Measurements from ENCODE around the gene SYNDIG1. TPM values are rescaled to one million over a fixed set of nuclear protein-coding genes. Genes with fewer than 3 reads are reported as not detected.

SYNDIG1 gene
- total RNA-seq, 2 donors from 2014 or later: 0.78 TPM; not detected in 1

DNA sequence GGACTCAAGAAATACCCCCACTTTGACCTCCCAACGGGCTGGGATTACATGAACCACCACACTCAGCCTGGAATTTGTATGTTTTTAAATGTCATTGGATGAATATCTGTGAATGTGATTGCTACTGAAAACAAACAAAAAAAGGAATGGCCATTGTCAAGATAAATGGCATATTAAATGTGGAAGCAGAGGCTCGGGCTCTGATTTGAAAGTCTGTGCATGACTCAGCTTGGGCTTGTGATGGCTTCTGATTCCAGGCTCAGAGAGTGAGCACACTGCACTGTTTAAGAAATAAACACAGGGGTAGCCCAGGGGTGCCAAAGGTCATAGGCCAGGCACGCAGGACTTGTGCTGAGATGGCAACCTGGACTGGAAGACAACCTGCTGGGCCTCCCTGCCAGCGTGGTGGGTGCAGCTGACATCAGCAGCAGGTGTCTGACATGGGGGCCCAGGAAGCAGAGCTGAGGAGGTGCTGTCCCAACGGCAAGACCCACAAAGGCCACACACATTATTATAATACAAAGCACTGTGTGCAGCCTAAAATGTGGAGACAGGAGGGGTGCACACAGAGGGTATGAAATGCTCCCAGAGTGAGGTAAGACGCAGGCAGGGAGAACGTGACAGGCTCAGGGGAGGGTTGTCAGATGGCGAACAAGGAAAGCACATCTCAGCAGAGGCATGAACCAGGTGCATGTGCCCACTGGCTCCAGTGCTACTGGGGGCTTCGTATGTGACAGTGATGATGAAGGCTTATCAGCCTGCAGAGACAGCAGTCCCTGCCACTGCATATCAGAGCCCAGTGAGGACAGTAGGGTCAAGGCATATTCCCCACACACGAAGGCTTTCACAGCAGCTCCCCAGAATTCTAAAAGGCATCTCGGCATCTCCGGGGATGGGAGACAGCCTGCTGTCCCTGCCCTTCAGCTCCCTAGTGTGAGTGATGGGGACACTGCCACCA lies 169.4 kb downstream of the SYNDIG1 start:
- Histone ChIP-seq H3K4me1 (no peaks in the 10 kb centered on the region), H3K4me3 (no peak overlapping the region), H3K9me3 (no peaks in the 10 kb centered on the region), H3K36me3 (replicated peaks in 1 of 2; ENCODE audit: insufficient read depth in 1 of 2, low read depth in 2 of 2) (no peaks in the 10 kb centered on the region), H3K27ac (no peak overlapping the region), H3K27me3 (no peaks in the 10 kb centered on the region)
- no peak for TF ChIP-seq POLR2A (IDR thresholded peaks at IDR 0.05)
- TF ChIP-seq, protein P1, sequence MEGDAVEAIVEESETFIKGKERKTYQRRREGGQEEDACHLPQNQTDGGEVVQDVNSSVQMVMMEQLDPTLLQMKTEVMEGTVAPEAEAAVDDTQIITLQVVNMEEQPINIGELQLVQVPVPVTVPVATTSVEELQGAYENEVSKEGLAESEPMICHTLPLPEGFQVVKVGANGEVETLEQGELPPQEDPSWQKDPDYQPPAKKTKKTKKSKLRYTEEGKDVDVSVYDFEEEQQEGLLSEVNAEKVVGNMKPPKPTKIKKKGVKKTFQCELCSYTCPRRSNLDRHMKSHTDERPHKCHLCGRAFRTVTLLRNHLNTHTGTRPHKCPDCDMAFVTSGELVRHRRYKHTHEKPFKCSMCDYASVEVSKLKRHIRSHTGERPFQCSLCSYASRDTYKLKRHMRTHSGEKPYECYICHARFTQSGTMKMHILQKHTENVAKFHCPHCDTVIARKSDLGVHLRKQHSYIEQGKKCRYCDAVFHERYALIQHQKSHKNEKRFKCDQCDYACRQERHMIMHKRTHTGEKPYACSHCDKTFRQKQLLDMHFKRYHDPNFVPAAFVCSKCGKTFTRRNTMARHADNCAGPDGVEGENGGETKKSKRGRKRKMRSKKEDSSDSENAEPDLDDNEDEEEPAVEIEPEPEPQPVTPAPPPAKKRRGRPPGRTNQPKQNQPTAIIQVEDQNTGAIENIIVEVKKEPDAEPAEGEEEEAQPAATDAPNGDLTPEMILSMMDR (IDR thresholded peaks at IDR 0.05): no peak
- ATAC-seq (no peak), DNase-seq (no peak)
- 60 to 70% methylated on average over 12 of the region's 12 CpGs for WGBS, 2 donors
- intact Hi-C loops (cut with DNase I): loop anchor here (10.0 kb wide), 1 partner anchor 66 kb away; no protein-coding TSS in a partner anchor

DNA sequence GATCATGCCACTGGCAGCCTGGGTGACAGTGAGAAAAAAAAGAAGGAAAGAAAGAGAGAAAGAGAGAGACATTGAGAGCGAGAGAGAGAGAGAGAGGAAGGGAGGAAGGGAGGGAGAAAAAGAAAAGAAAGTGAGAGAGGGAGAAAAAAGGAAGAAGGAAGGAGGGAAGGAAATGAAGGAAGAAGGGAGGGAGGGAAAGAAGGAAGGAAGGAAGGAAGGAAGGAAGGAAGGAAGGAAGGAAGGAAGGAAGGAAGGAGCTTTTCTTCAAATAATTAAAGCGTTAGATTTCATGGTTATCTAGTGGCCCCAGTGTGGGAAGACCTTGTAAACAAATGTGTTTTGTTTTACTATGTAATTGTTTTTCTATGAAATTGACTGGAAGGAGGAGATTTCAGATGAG lies 170.8 kb downstream of the SYNDIG1 start:
- DNase-seq: no peak
- 78 to 79% methylated on average over 2 of the region's 2 CpGs for WGBS, 2 donors
- no peaks in the 10 kb centered on the region for H3K4me1 ChIP-seq
- H3K36me3 ChIP-seq (replicated peaks in 1 of 2; ENCODE audit: insufficient read depth in 1 of 2, low read depth in 2 of 2): no peaks in the 10 kb centered on the region
- no peaks in the 10 kb centered on the region for H3K9me3 ChIP-seq
- no peak overlapping the region for H3K27ac ChIP-seq
- H3K4me3 ChIP-seq: no peak overlapping the region
- intact Hi-C loops (cut with DNase I): no loop called here
- no peak for TF ChIP-seq POLR2A (IDR thresholded peaks at IDR 0.05)
- TF ChIP-seq, protein P1 (IDR thresholded peaks at IDR 0.05): no peak
- H3K27me3 ChIP-seq: no peaks in the 10 kb centered on the region
- no peak for ATAC-seq

DNA sequence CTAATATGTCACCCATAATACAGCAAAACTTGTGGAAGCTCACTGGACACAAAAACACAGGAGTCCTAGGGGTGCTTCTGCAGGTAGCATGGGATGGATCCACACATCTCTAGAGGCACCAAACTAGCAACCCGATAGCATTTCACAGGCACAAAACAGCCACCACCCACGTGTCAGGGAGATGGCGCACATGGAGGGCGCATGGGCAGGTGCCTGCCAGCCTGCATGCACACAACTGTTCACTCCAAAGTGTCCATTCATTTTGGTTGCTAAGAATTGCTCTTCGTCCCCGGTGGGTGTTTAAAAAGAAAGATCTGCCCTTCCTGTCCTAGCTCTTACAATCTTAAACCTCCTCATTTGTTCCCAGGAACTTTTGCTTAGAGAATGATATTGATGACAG lies 171.3 kb downstream of the SYNDIG1 start:
- Histone ChIP-seq H3K4me1 (no peaks in the 10 kb centered on the region), H3K4me3 (no peak overlapping the region), H3K27ac (no peak overlapping the region), H3K36me3 (replicated peaks in 1 of 2; ENCODE audit: insufficient read depth in 1 of 2, low read depth in 2 of 2) (no peaks in the 10 kb centered on the region), H3K9me3 (no peaks in the 10 kb centered on the region), H3K27me3 (no peaks in the 10 kb centered on the region)
- ATAC-seq (no peak), DNase-seq (no peak)
- TF ChIP-seq, protein P1 (IDR thresholded peaks at IDR 0.05): no peak
- no peak for TF ChIP-seq POLR2A (IDR thresholded peaks at IDR 0.05)
- intact Hi-C loops (cut with DNase I): no loop called here
- 79 to 83% methylated on average over 6 of the region's 6 CpGs for WGBS, 2 donors

DNA sequence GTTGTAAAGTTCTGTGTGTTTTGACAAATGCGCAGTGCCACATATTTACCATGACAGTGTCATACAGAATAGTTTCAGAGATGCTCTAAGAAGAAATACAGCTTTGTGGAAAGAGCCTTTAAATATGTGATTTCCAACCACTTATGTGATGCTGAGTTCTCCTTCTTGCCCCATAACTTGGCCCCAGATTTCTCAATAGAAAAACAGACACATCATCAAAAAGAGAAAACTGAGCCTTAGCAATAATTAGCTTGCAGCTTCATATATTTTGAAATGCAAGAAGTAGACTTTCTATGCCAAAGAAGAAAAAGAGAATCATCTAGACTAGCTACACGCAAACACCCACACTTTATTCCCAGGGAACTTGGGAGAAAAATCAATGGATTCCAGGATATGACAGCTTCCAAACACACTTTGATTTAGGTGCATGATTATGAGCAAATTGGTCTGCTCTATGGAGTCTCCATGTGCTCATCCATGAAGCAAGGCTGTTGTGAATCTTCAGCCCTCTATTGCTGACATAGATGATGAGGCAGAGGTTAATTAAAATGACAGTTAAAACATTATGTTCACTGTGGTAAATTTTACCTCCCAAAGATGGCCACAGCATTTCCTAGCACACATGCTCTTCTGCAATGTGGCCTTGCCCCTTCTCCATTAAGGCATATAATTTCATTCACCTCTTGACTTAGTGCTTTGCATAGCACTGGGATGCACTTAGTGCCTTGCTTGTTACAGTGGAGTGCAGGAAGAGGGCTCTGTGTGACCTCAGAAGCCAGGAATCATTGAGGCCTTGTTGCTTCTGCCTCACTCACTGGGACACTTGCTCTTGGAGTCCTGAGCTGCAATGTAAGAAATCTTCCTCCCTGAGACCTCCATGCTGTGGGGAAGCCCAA lies 174.6 kb downstream of the SYNDIG1 start:
- intact Hi-C loops (cut with DNase I): no loop called here
- no peak for TF ChIP-seq POLR2A (IDR thresholded peaks at IDR 0.05)
- TF ChIP-seq, protein P1 (IDR thresholded peaks at IDR 0.05): no peak
- WGBS, 2 donors: 93 to 96% methylated on average over 2 of the region's 2 CpGs

More for the DNA sequence above, 174.6 kb downstream of the SYNDIG1 start:
- Histone ChIP-seq H3K4me3 (no peak overlapping the region), H3K4me1 (no peaks in the 10 kb centered on the region), H3K27me3 (no peaks in the 10 kb centered on the region), H3K36me3 (replicated peaks in 1 of 2; ENCODE audit: insufficient read depth in 1 of 2, low read depth in 2 of 2) (no peaks in the 10 kb centered on the region), H3K9me3 (no peaks in the 10 kb centered on the region), H3K27ac (no peak overlapping the region)
- ATAC-seq: no peak
- no peak for DNase-seq

All from body of pancreas (tissue), 4 donors.